ENCODE results near the gene MUC15.

Gene MUC15

GRCh38 chr11:26571861-26572654 lies at the start of gene MUC15:
TSS of gene MUC15 (minus strand) at chr11:26572263. CDS start at chr11:26567094, 5,169 bp downstream.
- Histone ChIP-seq H3K4me1 (ENCODE audit: insufficient read depth, low read length, severe bottlenecking) (no peaks in the 10 kb centered on the region), H2AFZ (ENCODE audit: low read length) (no peak within 1 kb of the TSS), H3K79me2 (ENCODE audit: insufficient read depth, low read length) (no peaks in the 10 kb centered on the region), H3K9me2 (ENCODE audit: low read depth, low read length) (no peaks in the 10 kb centered on the region), H3K9ac (ENCODE audit: low read length) (no peak within 1 kb of the TSS), H3F3A (ENCODE audit: insufficient read depth, low read length) (no peaks in the 10 kb centered on the region), H3K4me3 (ENCODE audit: low read depth, low read length, poor library complexity, severe bottlenecking) (no peak within 1 kb of the TSS), H3K36me3 (ENCODE audit: insufficient read depth, low read length) (no peaks in the 10 kb centered on the region), H3K27me3 (ENCODE audit: insufficient read depth, low read length) (0 out of 2 replicates have a peak, but pooled peaks cover 3% of the 10 kb centered on the region), H3K4me2 (ENCODE audit: low read length) (no peak within 1 kb of the TSS), H3K27ac (ENCODE audit: low read depth, low read length, poor library complexity, severe bottlenecking) (no peak within 1 kb of the TSS), H4K20me1 (ENCODE audit: insufficient read depth, low read length) (no peaks in the 10 kb centered on the region), H3K9me3 (ENCODE audit: low read length) (no peaks in the 10 kb centered on the region)
- TF ChIP-seq EZH2 (IDR thresholded peaks at IDR 0.05; ENCODE audit: borderline replicate concordance, low read length) (no peak), CTCF (IDR thresholded peaks at IDR 0.05; ENCODE audit: low read length) (no peak)

- Histone ChIP-seq H3K9ac (ENCODE audit: low read length) (no peak overlapping the region), H3F3A (ENCODE audit: insufficient read depth, low read length) (no peaks in the 10 kb centered on the region), H3K36me3 (ENCODE audit: insufficient read depth, low read length) (no peaks in the 10 kb centered on the region)
These were observed 49.1 kb upstream of the MUC15 start for GRCh38 chr11:26621132-26621531.

GRCh38 chr11:26620282-26621045 lies 48.4 kb upstream of the MUC15 start:
- TF ChIP-seq CTCF (IDR thresholded peaks at IDR 0.05; ENCODE audit: low read length) (no peak), EZH2 (IDR thresholded peaks at IDR 0.05; ENCODE audit: borderline replicate concordance, low read length) (no peak)
- Histone ChIP-seq H3K9me3 (ENCODE audit: low read length) (no peaks in the 10 kb centered on the region), H3K4me1 (ENCODE audit: insufficient read depth, low read length, severe bottlenecking) (no peaks in the 10 kb centered on the region), H2AFZ (ENCODE audit: low read length) (no peak overlapping the region), H3F3A (ENCODE audit: insufficient read depth, low read length) (no peaks in the 10 kb centered on the region), H3K36me3 (ENCODE audit: insufficient read depth, low read length) (no peaks in the 10 kb centered on the region), H3K27ac (ENCODE audit: low read depth, low read length, poor library complexity, severe bottlenecking) (no peak overlapping the region), H3K9me2 (ENCODE audit: low read depth, low read length) (no peaks in the 10 kb centered on the region), H3K79me2 (ENCODE audit: insufficient read depth, low read length) (no peaks in the 10 kb centered on the region), H3K27me3 (ENCODE audit: insufficient read depth, low read length) (no peaks in the 10 kb centered on the region), H3K4me3 (ENCODE audit: low read depth, low read length, poor library complexity, severe bottlenecking) (no peak overlapping the region), H4K20me1 (ENCODE audit: insufficient read depth, low read length) (no peaks in the 10 kb centered on the region), H3K4me2 (ENCODE audit: low read length) (no peak overlapping the region), H3K9ac (ENCODE audit: low read length) (no peak overlapping the region)

More at GRCh38 chr11:26621132-26621531, 49.1 kb upstream of the MUC15 start:
- TF ChIP-seq EZH2 (IDR thresholded peaks at IDR 0.05; ENCODE audit: borderline replicate concordance, low read length) (no peak), CTCF (IDR thresholded peaks at IDR 0.05; ENCODE audit: low read length) (no peak)
- Histone ChIP-seq H3K9me3 (ENCODE audit: low read length) (no peaks in the 10 kb centered on the region), H3K4me3 (ENCODE audit: low read depth, low read length, poor library complexity, severe bottlenecking) (no peak overlapping the region), H3K27me3 (ENCODE audit: insufficient read depth, low read length) (no peaks in the 10 kb centered on the region), H3K79me2 (ENCODE audit: insufficient read depth, low read length) (no peaks in the 10 kb centered on the region), H3K4me2 (ENCODE audit: low read length) (no peak overlapping the region), H2AFZ (ENCODE audit: low read length) (no peak overlapping the region), H4K20me1 (ENCODE audit: insufficient read depth, low read length) (no peaks in the 10 kb centered on the region), H3K9me2 (ENCODE audit: low read depth, low read length) (no peaks in the 10 kb centered on the region), H3K4me1 (ENCODE audit: insufficient read depth, low read length, severe bottlenecking) (no peaks in the 10 kb centered on the region), H3K27ac (ENCODE audit: low read depth, low read length, poor library complexity, severe bottlenecking) (no peak overlapping the region)
